BE2C (cell line): ENCODE measurements around the gene SHISA6.

Experiments
- DNase-seq: peaks from one replicate; pipeline ENCODE4 v3.0.0-alpha.2; 2020
- H3K27me3 ChIP-seq: fragments of 250-450 bp; sonication (Bioruptor Pico); 2 replicates; pipeline ENCODE4 v1.5.1; 2020; ENCODE audit warnings: mild to moderate bottlenecking
- H3K36me3 ChIP-seq: fragments of 250-450 bp; sonication (Bioruptor Pico); 2 replicates; pipeline ENCODE4 v1.5.1; 2020; ENCODE audit warnings: mild to moderate bottlenecking
- H3K4me1 ChIP-seq: fragments of 250-450 bp; sonication (Bioruptor Pico); 2 replicates; pipeline ENCODE4 v1.5.1; 2020
- H3K4me3 ChIP-seq: 2 replicates; pipeline ENCODE4 v1.5.1; 2011; ENCODE audit warnings: low read depth, low read length
- H3K9me3 ChIP-seq: fragments of 250-450 bp; sonication (Bioruptor Pico); 2 replicates; pipeline ENCODE4 v1.5.1; 2020
- TF ChIP-seq, protein P1 (sequence below): IDR thresholded peaks from 2 replicates; pipeline ENCODE4 v1.5.1; 2012; ENCODE audit warnings: mild to moderate bottlenecking, low read depth, low read length

SHISA6 gene

DNA sequence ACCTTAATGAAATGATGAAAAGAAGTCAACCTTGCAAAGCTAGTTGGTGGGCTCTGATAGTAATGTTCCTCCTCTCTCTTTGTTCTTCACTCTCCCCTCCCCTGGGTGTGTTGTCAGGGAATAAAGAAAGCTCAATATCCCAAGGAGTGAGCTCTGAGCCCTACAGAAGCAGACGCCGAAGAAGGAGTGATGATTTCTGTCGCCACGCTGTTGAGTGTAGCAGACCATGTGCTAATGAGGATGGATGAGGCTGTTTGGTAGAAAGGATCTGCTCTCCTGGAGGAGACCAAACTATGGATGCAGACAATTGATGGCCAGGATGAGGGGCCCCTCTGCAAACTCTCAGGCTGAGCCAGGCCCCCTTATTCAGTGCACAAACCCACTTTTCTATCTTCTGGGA is 217.3 kb downstream of the SHISA6 start:
- Histone ChIP-seq H3K27me3 (no peaks in the 10 kb centered on the region), H3K9me3 (no peaks in the 10 kb centered on the region), H3K36me3 (no peaks in the 10 kb centered on the region), H3K4me3 (no peak overlapping the region), H3K4me1 (no peaks in the 10 kb centered on the region)
- no peak for DNase-seq
- TF ChIP-seq, protein P1, sequence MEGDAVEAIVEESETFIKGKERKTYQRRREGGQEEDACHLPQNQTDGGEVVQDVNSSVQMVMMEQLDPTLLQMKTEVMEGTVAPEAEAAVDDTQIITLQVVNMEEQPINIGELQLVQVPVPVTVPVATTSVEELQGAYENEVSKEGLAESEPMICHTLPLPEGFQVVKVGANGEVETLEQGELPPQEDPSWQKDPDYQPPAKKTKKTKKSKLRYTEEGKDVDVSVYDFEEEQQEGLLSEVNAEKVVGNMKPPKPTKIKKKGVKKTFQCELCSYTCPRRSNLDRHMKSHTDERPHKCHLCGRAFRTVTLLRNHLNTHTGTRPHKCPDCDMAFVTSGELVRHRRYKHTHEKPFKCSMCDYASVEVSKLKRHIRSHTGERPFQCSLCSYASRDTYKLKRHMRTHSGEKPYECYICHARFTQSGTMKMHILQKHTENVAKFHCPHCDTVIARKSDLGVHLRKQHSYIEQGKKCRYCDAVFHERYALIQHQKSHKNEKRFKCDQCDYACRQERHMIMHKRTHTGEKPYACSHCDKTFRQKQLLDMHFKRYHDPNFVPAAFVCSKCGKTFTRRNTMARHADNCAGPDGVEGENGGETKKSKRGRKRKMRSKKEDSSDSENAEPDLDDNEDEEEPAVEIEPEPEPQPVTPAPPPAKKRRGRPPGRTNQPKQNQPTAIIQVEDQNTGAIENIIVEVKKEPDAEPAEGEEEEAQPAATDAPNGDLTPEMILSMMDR: no peak

DNA sequence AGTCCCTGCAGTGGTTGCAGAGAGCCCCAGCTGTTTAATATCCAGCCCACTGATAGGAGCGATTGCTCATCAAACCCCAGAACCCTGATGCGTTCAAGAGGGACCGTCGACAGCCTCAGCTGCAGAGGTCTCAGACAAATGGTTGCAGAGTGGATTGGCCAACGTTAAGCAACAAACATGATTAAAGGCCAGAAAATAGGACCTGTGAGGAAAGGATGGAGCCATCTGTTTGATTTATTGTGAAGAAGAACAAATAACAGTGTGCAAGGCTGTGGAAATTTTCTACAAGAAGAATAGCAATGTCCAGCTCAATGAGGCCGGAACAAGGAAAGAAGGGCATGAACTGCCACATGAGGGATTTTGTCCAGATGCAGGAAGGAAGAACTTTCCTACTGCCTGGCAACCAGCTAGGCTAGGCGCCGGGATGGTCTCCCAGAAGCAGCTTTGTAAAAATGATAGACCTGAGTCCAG is 218.9 kb downstream of the SHISA6 start:
- no peak overlapping the region for H3K4me3 ChIP-seq
- TF ChIP-seq, protein P1: no peak
- no peaks in the 10 kb centered on the region for H3K9me3 ChIP-seq
- no peak for DNase-seq
- H3K4me1 ChIP-seq: no peaks in the 10 kb centered on the region
- H3K27me3 ChIP-seq: no peaks in the 10 kb centered on the region
- H3K36me3 ChIP-seq: no peaks in the 10 kb centered on the region

DNA sequence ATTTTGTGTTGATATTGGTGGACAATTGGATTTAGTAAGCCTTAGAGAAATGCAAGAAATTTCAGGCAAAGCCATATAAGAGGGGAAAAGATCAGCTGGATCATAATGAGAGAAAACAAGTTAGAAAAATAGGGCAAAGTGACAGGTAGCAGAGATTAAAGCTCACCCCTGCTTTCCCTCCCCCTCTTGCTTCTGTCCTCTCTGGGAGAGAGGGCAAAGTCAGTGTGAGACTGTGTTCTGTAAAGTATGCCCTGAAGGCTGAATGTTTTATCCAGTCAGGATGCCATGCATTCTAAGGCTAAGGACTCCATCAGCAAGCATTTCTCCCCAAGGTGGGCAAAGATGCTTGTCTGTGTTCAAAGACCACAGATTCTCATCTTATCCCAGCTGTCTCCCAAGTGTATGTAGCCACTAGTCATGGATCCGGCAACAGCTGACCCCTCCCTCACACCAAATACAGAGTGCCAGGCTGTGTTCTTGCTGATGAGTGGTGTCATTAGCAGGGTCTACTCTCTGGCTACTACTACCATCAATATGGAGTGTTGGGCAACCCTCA is 221.1 kb downstream of the SHISA6 start:
- Histone ChIP-seq H3K27me3 (no peaks in the 10 kb centered on the region), H3K9me3 (no peaks in the 10 kb centered on the region), H3K4me1 (no peaks in the 10 kb centered on the region), H3K36me3 (no peaks in the 10 kb centered on the region), H3K4me3 (no peak overlapping the region)
- no peak for DNase-seq
- TF ChIP-seq, protein P1: no peak

DNA sequence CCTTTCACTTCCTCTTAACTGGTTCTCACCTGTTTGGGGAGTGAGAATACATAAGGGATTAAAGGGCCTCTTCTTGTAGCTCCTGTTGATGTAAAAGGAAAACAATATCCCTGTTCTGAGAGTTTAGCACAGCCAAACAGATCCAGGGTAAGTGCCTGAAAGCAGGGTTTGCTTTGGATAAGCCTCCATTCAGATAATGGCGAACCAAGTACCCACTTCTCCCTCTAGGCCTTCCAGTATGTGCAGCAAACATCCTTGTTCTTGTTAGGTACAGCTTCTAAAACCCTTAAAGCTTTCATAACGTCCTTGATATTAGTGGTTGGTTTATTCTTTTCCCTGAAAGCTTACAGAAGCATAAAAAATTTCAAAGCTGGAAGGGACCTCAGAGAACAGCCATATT is 226.6 kb downstream of the SHISA6 start:
- TF ChIP-seq, protein P1: no peak
- Histone ChIP-seq H3K9me3 (no peaks in the 10 kb centered on the region), H3K4me3 (no peak overlapping the region), H3K4me1 (no peaks in the 10 kb centered on the region), H3K36me3 (no peaks in the 10 kb centered on the region), H3K27me3 (no peaks in the 10 kb centered on the region)
- DNase-seq: no peak

DNA sequence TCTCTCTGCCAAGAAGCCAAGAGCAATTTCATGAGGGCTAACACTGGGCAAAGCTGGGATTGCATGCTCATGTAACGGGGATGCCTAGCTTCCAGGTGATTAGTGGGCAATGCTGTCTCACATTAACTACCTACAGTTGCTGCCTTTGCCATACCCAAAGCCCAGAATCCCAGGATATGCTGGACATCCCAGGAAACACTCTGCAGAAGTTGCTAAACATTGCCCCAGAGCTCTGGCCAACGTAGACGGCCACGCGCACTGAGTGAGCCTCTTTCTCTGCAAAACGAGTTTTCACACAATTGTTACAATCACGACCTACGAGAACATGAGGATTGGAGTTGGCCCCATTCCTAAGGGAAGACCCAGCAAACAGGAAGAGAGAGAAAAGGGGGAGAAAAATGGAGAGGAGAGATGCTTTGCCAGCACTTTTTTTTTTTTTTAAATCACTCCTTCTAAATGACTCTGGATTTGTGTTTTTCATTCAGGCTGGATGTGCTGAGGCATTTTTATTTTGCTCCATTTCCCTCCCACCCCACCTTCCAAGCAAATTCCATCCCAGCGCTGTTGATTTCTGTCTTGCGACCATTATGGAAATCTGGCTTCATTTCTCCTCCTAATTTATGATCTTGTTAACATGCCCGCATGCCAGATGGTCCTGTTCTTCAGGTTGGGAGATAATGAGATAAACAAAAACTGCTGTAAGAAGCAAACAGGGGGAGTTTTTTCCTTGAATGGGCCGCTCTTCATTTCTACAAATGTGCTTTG is 244.5 kb downstream of the SHISA6 start:
- TF ChIP-seq, protein P1: no peak
- H3K4me1 ChIP-seq: no peaks in the 10 kb centered on the region
- no peak overlapping the region for H3K4me3 ChIP-seq
- H3K36me3 ChIP-seq: no peaks in the 10 kb centered on the region
- H3K9me3 ChIP-seq: no peaks in the 10 kb centered on the region
- H3K27me3 ChIP-seq: no peaks in the 10 kb centered on the region
- no peak for DNase-seq
